ENCODE results near the gene TRIM49D2. TPM values are rescaled to one million over a fixed set of nuclear protein-coding genes. Genes with fewer than 3 reads are reported as not detected.
"Not testable (repeated sequence)": the region's sequence is repeated elsewhere in the genome, so short reads cannot be mapped to it uniquely, and the experiment has no call there.

The TRIM49D2 gene
- polyA plus RNA-seq, result not detected

DNA sequence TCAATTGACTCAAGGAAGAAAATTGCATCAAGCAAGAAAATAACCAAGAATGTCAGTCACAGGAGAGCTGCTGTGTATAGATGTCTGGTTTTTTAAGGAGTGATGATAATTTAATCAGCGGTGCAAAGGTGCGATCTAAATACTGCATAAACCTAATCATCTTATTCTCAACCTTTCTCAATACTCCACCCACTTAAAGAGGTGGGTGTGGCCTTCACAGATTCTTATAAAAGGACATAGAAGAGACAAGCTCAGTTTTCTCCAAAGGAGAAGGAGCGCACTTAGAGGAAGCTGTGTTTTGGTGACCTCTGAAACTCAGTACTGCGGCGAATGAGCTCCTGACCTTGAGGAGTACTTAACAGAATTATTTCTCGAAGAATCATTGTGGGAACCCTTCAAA is at the start of gene TRIM49D2:
TRIM49D2 (plus strand) TSS at position 301 of the 400 bp plus-strand sequence. CDS start 2,698 bp downstream, outside the sequence.
- not testable (repeated sequence) for H3K36me3 ChIP-seq (ENCODE audit: control insufficient read depth in 2 of 2, insufficient read depth in 2 of 2, low read length in 1 of 2); H3K27me3 ChIP-seq (ENCODE audit: control insufficient read depth in 1 of 2, insufficient read depth in 2 of 2, low read length in 2 of 2); H3K4me3 ChIP-seq (ENCODE audit: low read depth in 1 of 2, low read length in 2 of 2); H3K27ac ChIP-seq (ENCODE audit: low read depth in 2 of 2, low read length in 1 of 2); H3K4me1 ChIP-seq (ENCODE audit: control insufficient read depth in 2 of 2, insufficient read depth in 2 of 2, low read length in 1 of 2); H3K9me3 ChIP-seq (ENCODE audit: control insufficient read depth in 2 of 2, insufficient read depth in 1 of 2, low read depth in 1 of 2, low read length in 1 of 2)
- 91 to 94% methylated on average over 2 of the region's 6 CpGs for WGBS, 2 donors

DNA sequence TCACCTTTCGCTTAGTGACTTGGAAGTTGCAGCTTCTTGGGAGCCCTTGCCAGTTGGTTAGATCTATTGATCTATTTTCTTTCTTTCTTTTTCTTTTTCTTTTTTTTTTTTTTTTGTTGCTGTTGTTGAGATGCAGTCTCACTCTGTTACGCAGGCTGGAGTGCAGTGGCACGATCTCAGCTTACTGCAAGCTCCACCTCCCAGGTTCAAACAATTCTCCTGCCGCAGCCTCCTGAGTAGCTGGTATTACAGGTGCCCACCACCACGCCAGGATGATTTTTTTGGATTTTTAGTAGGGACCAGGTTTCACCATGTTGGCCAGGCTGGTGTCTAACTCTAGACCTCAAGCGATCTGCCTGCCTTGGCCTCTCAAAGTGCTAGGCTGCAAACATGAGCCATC is 46.4 kb upstream of the TRIM49D2 start:
- H3K36me3 ChIP-seq (ENCODE audit: control insufficient read depth in 2 of 2, insufficient read depth in 2 of 2, low read length in 1 of 2); H3K4me1 ChIP-seq (ENCODE audit: control insufficient read depth in 2 of 2, insufficient read depth in 2 of 2, low read length in 1 of 2); H3K4me3 ChIP-seq (ENCODE audit: low read depth in 1 of 2, low read length in 2 of 2); H3K27me3 ChIP-seq (ENCODE audit: control insufficient read depth in 1 of 2, insufficient read depth in 2 of 2, low read length in 2 of 2); H3K9me3 ChIP-seq (ENCODE audit: control insufficient read depth in 2 of 2, insufficient read depth in 1 of 2, low read depth in 1 of 2, low read length in 1 of 2); H3K27ac ChIP-seq (ENCODE audit: low read depth in 2 of 2, low read length in 1 of 2): not testable (repeated sequence)
- 90% methylated on average over 5 to 6 of the region's 6 CpGs for WGBS, 2 donors

GRCh38 chr11:89893245-89893644 is 30.6 kb upstream of the TRIM49D2 start:
- not testable (repeated sequence) for H3K9me3 ChIP-seq (ENCODE audit: control insufficient read depth in 2 of 2, insufficient read depth in 1 of 2, low read depth in 1 of 2, low read length in 1 of 2); H3K4me1 ChIP-seq (ENCODE audit: control insufficient read depth in 2 of 2, insufficient read depth in 2 of 2, low read length in 1 of 2); H3K27me3 ChIP-seq (ENCODE audit: control insufficient read depth in 1 of 2, insufficient read depth in 2 of 2, low read length in 2 of 2); H3K27ac ChIP-seq (ENCODE audit: low read depth in 2 of 2, low read length in 1 of 2); H3K36me3 ChIP-seq (ENCODE audit: control insufficient read depth in 2 of 2, insufficient read depth in 2 of 2, low read length in 1 of 2); H3K4me3 ChIP-seq (ENCODE audit: low read depth in 1 of 2, low read length in 2 of 2)
- WGBS, 2 donors, result 79 to 87% methylated on average over 2 of the region's 3 CpGs

DNA sequence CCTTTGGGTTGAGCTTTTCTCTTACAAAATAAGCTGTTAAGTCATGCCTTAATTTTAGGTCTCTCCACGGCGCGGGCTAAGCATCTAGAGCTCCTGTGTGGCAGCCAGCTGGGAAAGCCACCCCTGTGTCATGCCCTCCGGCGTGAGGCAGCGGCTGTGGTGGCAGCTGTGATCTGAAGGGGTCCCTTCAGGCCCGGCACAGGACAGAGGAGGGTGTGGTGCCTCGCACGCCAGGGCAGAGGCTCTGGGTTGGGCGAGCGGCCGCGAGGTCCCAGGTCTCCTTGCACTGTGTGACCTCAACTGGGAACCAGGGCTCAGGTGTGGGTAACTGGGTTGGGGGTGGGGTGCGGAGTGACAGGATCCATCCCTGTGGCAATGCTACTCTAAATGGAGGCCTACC is 23.1 kb upstream of the TRIM49D2 start:
- not testable (repeated sequence) for H3K27ac ChIP-seq (ENCODE audit: low read depth in 2 of 2, low read length in 1 of 2); H3K9me3 ChIP-seq (ENCODE audit: control insufficient read depth in 2 of 2, insufficient read depth in 1 of 2, low read depth in 1 of 2, low read length in 1 of 2); H3K4me1 ChIP-seq (ENCODE audit: control insufficient read depth in 2 of 2, insufficient read depth in 2 of 2, low read length in 1 of 2); H3K27me3 ChIP-seq (ENCODE audit: control insufficient read depth in 1 of 2, insufficient read depth in 2 of 2, low read length in 2 of 2); H3K4me3 ChIP-seq (ENCODE audit: low read depth in 1 of 2, low read length in 2 of 2); H3K36me3 ChIP-seq (ENCODE audit: control insufficient read depth in 2 of 2, insufficient read depth in 2 of 2, low read length in 1 of 2)
- 91 to 92% methylated on average over 6 to 10 of the region's 14 CpGs for WGBS, 2 donors

DNA sequence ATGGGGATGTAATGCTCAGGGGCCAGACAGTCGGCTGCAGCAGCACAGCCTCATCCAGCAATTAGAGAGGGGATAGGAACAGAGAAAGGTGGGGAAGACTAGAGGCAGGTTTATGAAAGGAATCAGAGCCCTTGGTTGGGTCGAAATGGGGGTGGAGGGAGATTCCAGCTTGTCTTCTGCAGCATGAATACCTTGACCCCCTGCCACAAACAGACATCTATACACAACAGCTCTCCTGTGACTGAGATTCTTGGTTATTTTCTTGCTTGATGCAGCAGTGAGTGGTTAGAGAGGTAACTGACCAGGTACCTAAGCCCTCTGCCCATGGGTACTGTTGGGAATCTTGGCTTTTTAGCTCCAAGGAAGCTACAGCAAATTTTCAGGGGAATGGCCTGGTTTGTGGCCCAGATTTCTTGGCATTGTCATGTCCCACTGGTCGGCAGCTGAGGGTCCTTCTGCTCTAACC is 1.6 kb upstream of the TRIM49D2 start, which contains the start of gene TRIM49D1:
TRIM49D1 (minus strand) TSS at position 51 of the 466 bp plus-strand sequence. CDS start 4,535 bp downstream, outside the sequence.
- Histone ChIP-seq H3K4me3 (ENCODE audit: low read depth in 1 of 2, low read length in 2 of 2) (no peak within 1 kb of the TSS), H3K36me3 (ENCODE audit: control insufficient read depth in 2 of 2, insufficient read depth in 2 of 2, low read length in 1 of 2) (no peaks in the 10 kb centered on the region), H3K4me1 (ENCODE audit: control insufficient read depth in 2 of 2, insufficient read depth in 2 of 2, low read length in 1 of 2) (no peaks in the 10 kb centered on the region), H3K27ac (ENCODE audit: low read depth in 2 of 2, low read length in 1 of 2) (no peak within 1 kb of the TSS), H3K27me3 (ENCODE audit: control insufficient read depth in 1 of 2, insufficient read depth in 2 of 2, low read length in 2 of 2) (no peaks in the 10 kb centered on the region), H3K9me3 (ENCODE audit: control insufficient read depth in 2 of 2, insufficient read depth in 1 of 2, low read depth in 1 of 2, low read length in 1 of 2) (no peaks in the 10 kb centered on the region)
- WGBS, 2 donors, result 37 to 53% methylated on average over 3 of the region's 3 CpGs

GRCh38 chr11:89960833-89961232 is 37.0 kb downstream of the TRIM49D2 start:
- WGBS, 2 donors, result 88 to 93% methylated on average over 3 to 4 of the region's 6 CpGs

GRCh38 chr11:89965737-89966136 is 41.9 kb downstream of the TRIM49D2 start, which contains the start of gene TRIM64:
Gene TRIM64 (plus strand): TSS chr11:89966037. CDS start chr11:89968504, 2,467 bp downstream.
- not testable (repeated sequence) for H3K4me1 ChIP-seq (ENCODE audit: control insufficient read depth in 2 of 2, insufficient read depth in 2 of 2, low read length in 1 of 2); H3K27me3 ChIP-seq (ENCODE audit: control insufficient read depth in 1 of 2, insufficient read depth in 2 of 2, low read length in 2 of 2); H3K27ac ChIP-seq (ENCODE audit: low read depth in 2 of 2, low read length in 1 of 2); H3K9me3 ChIP-seq (ENCODE audit: control insufficient read depth in 2 of 2, insufficient read depth in 1 of 2, low read depth in 1 of 2, low read length in 1 of 2); H3K4me3 ChIP-seq (ENCODE audit: low read depth in 1 of 2, low read length in 2 of 2); H3K36me3 ChIP-seq (ENCODE audit: control insufficient read depth in 2 of 2, insufficient read depth in 2 of 2, low read length in 1 of 2)
- no CpG with 5 or more reads among the region's 4 CpGs for WGBS, 2 donors

More at GRCh38 chr11:89960833-89961232, 37.0 kb downstream of the TRIM49D2 start:
- H3K4me1 ChIP-seq (ENCODE audit: control insufficient read depth in 2 of 2, insufficient read depth in 2 of 2, low read length in 1 of 2); H3K27ac ChIP-seq (ENCODE audit: low read depth in 2 of 2, low read length in 1 of 2); H3K9me3 ChIP-seq (ENCODE audit: control insufficient read depth in 2 of 2, insufficient read depth in 1 of 2, low read depth in 1 of 2, low read length in 1 of 2); H3K27me3 ChIP-seq (ENCODE audit: control insufficient read depth in 1 of 2, insufficient read depth in 2 of 2, low read length in 2 of 2); H3K4me3 ChIP-seq (ENCODE audit: low read depth in 1 of 2, low read length in 2 of 2); H3K36me3 ChIP-seq (ENCODE audit: control insufficient read depth in 2 of 2, insufficient read depth in 2 of 2, low read length in 1 of 2): not testable (repeated sequence)

Other genes with a start within 250 kb of the TRIM49D2 start
- not detected for gene TRIM77, start 213.8 kb upstream of the TRIM49D2 start, polyA plus RNA-seq
- not detected for gene TRIM49, start 115.5 kb upstream of the TRIM49D2 start, polyA plus RNA-seq
- gene TRIM64B, start 45.6 kb upstream of the TRIM49D2 start, polyA plus RNA-seq, result not detected
- not detected for gene TRIM49D1, start 1.8 kb upstream of the TRIM49D2 start, polyA plus RNA-seq
- not detected for gene TRIM64, start 42.0 kb downstream of the TRIM49D2 start, polyA plus RNA-seq
- not detected for gene TRIM49C, start 107.0 kb downstream of the TRIM49D2 start, polyA plus RNA-seq
- not detected for gene UBTFL1, start 161.9 kb downstream of the TRIM49D2 start, polyA plus RNA-seq
- under 1 TPM; 0.15 to 0.59 TPM for gene NAALAD2, start 210.6 kb downstream of the TRIM49D2 start, polyA plus RNA-seq

Measured in esophagus (tissue), 2 donors.